GM19239 (cell line): ENCODE results near the gene TRIM16.
"Not testable (repeated sequence)": the region's sequence is repeated elsewhere in the genome, so short reads cannot be mapped to it uniquely, and the experiment has no call there.

ENCODE experiments used
- DNase-seq: peaks from one replicate; pipeline ENCODE4 v3.0.0; 2011; ENCODE audit warnings: low spot score; ENCODE audit not compliant: insufficient read length
- FAIRE-seq: peaks from 2 replicates; lab custom pipeline; 2011; peaks lifted over from hg19 to GRCh38; lab: Jason Lieb, UNC

The TRIM16 gene

DNA sequence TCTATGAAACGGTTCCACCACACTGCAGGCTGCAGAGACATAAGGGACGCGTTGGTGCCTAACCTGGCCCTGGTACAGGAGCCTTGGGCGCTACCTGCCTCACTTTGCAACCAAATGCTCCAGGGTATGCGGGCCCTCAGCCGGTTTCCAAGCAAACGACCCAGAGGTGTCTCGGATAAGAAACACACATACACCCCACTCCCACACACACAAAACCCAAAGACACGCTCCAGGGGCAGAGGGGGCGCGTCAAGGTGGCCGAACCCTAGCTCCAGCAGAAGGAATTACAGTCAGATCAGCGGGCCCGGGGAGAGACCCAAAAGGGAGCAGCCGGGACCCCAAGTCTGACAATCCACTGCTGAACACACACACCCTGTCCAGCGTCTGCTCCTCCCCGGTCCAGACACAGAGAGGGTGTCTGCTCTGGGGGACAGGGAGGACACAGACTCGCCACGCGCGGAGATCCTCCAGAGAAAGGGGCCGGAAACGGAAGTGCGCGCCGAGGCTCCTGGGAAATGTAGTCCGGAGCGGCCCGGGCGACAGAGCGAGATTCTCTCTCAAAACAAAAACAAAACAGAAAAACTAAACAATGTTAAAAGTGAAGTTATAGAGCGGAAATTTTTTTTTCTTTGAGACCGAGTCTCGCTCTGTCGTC lies at the start of gene TRIM16:
TSS of gene TRIM16 (minus strand) at position 488 of the 655 bp plus-strand sequence. CDS start 32,702 bp downstream, outside the sequence.
- peak; percentile 32 for DNase-seq

DNA sequence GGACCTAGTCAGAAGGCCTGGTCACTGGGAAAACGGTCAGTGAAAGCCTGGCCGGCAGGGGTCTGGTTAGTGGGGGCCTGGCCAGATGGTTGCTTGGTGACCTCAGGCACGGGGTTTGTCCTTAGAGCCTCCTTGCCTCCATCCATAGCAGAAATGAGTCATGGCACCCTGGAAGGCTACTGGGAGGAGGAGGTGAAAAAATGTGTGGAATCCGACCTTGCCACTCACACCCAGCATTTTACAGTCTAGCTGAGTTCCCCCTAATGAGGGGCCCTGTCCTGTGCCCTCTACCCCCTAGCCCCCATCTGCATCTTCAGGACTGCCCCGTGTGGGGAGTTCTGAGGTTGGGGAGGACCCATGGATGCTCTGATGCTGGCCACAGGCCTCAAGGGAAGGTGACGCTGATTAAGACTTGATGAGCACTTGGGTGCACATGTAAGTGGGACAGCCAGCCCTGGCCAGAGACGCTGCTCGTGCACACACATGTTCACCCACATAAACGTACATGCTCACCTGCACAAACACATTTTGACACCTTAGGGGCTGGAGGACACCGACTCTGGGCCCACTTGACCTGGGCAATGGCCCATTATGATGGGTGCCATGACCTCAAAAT lies 49.2 kb upstream of the TRIM16 start:
- not testable (repeated sequence) for FAIRE-seq, DNase-seq

More for the DNA sequence above, at the start of gene TRIM16:
- peak; percentile 86 for FAIRE-seq

DNA sequence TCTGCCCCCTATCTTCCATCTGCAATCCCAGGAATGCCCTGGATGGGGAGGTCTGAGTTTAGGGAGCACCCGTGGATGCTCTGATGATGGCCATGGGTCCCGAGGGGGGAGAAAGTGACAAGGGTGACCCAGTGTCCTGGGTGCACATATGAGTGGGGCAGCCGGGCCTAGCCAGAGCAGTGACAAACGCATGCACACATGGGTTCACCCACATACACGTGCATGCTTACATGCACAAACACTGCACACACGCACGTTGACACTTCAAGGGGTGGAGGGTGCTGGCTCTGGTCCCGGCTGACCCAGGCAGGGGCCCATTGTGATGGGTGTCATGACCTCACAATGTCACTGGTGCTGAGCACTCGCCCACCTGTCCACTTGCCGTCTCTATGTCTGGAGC lies 47.8 kb upstream of the TRIM16 start, which contains the start of gene TBC1D26:
TSS of gene TBC1D26 (plus strand) at position 384 of the 400 bp plus-strand sequence. CDS start 3,066 bp downstream, outside the sequence.
- FAIRE-seq, DNase-seq: not testable (repeated sequence)

DNA sequence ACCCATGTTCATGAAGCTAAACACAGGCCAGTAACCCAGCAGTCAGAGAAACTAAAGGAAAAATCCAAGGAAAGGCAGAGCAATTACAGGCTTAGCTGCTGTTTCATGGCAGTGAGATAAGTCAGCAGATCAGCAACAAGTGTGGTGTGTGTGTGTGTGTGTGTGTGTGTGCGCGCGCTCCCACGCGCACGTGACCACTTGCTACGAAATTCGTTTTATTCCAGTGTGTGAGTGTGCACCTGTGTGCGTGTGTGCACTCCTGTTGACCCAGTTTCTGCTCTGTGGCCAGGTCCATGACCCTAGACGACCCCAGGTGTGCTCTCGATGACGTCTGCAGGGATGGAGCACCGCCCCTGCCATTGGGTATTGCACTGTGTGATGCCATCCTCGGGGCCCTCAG lies 46.4 kb upstream of the TRIM16 start:
- FAIRE-seq, DNase-seq: not testable (repeated sequence)

DNA sequence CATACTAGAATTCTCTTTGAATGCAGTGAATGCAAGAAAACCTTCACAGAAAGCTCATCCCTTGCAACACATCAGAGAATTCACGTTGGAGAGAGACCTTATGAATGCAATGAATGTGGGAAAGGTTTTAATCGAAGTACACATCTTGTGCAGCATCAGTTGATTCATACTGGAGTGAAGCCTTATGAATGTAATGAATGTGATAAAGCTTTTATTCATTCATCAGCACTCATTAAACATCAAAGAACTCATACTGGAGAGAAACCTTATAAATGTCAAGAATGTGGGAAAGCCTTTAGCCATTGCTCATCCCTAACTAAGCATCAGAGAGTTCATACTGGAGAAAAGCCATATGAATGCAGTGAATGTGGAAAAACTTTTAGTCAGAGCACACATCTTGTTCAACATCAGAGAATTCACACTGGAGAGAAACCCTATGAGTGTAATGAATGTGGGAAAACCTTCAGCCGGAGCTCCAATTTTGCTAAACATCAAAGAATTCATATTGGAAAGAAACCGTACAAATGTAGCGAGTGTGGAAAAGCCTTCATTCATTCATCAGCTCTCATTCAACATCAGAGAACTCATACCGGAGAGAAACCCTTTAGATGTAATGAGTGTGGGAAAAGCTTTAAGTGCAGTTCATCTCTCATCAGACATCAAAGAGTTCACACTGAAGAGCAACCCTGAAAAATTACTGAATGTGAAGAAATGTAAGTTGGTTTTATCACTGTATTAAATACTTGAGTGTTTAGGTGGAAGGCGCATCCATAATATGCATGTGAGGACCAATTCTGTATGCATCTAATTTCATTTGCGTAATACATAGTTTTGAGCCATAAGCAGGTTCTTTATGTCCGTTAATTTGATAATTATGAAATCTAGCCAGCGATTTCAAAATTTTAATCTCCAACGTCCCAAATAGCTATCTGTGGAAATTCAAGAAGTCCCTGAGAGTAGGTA lies 32.8 kb upstream of the TRIM16 start:
- not testable (repeated sequence) for FAIRE-seq, DNase-seq

DNA sequence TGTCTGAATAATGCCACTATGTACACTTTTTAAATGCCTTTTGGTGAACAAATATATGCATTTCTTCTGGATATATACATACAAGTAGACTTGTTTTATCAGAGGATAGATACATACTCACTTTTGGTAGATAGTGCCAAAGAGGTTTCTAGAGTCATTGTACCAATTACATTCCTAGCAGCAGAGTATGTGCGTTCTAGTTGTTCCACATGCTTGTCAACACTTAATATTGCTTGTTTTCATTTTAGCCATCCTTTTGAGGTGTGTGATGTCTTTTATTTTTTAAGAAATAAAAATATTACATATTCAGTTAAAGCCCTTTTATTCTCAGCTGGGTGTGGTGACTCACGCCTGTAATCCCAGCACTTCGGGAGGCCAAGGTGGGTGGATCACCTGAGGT lies 24.8 kb upstream of the TRIM16 start:
- not testable (repeated sequence) for DNase-seq, FAIRE-seq

DNA sequence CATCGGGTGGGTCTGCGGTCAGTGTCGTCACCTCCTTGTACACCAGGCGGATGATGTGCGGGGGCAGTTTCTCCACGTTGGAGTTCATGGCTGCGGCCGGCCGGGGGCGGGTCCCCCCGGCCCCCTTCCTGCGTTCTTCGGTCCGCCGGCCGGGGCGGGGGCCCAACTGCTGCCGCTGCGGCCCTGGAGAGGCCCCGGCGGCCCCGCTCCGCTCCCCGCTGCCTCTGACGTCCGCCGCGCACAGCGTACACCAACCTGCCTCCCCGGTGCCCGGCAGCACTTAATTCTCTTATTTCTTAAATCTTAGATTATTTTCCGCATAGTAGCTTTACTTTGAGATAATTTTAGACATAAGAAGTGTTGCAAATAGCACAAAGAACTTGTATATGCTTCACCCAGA lies 20.7 kb upstream of the TRIM16 start:
- not testable (repeated sequence) for FAIRE-seq, DNase-seq

DNA sequence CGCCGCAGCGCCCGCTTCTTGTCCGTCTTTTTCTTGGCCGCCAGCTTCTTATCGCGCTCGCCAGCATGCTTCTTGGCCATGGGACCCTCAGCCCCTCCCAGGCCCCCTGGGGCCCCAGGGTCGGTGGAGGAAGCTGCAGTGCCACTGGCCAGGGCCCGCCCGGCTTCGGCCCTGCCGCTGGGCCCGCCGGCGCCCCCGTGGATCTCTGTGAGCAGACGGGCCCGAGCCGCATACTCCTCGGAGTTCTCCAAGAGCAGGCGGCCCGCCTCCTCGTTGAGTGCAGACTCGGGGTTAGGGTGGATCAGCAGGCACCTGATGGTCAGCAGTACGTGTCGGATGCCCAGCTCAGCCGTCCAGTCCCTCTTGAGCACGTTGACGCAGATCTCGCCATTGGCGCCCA lies 20.1 kb upstream of the TRIM16 start:
- DNase-seq, FAIRE-seq: not testable (repeated sequence)

DNA sequence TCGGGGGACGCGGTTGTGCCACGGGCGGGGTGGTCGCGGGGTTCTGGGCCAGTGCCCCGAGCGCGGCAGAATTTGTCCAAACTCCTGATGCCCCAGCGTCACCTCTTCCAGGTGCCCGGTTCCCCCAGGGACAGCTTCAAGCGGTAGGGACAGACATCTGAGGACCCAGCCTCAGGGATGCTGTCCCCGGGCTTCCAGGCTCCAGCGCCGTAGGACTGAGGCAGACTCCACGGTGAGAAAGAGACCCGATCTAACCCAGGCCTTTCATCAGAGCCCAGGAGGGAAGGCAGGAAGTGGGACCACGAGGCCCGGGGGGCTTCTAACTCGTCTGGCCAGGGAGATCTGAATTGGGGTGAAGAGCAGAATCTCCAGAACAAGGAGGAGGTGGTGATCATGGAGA lies 15.8 kb upstream of the TRIM16 start:
- peak; percentile 14 for FAIRE-seq

DNA sequence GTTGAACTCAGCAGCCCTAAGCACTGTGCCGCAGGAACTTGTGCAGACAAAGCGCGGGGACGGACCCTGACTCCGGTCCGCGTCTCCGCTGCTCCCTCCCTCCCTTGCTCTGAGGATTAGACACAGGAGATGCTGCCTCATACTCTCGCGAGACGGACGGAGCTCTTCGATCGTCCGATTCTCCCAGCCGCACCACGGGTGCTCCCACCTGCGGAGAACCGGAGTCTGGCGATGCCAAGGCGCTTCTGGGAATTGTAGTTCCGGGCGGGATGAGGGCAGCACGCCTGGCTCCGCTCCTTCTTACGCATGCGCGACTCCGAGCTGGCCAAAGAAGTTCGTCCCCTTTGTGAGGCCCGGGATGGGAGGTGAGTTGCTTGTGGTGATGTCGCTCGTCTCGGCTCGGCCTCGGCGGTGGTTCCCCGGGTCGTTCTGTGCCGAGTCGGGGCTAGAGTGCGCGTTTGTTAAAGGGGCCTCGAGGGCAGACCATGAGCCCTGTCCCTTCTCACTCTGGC lies 15.4 kb upstream of the TRIM16 start, which contains the start of gene ZNF286A:
TSS of gene ZNF286A (plus strand) at position 340 of the 512 bp plus-strand sequence. CDS start 578 bp downstream, outside the sequence.
- DNase-seq, result peak; percentile 74
- FAIRE-seq, result peak; percentile 96

More for the DNA sequence above, 15.8 kb upstream of the TRIM16 start:
- DNase-seq, result not testable (repeated sequence)

DNA sequence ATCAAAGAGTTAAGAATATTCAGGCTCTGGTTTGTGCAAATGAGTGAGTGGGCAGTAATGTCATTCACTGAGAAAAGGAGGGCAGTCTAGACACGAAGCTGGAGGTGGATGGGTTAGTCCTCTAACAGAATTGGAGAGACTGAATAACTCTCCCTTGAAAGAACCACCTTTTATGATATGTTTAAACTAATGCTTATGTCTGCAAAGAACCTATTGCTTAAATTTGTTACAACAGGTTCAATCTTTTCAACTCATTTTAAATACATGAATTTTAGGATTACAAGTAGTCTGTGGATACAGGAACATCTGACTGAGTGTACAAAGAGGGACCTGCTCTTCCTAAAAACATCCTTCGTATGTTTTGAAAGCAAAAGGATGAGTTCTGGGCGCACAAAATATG lies 14.9 kb upstream of the TRIM16 start:
- not testable (repeated sequence) for DNase-seq, FAIRE-seq

DNA sequence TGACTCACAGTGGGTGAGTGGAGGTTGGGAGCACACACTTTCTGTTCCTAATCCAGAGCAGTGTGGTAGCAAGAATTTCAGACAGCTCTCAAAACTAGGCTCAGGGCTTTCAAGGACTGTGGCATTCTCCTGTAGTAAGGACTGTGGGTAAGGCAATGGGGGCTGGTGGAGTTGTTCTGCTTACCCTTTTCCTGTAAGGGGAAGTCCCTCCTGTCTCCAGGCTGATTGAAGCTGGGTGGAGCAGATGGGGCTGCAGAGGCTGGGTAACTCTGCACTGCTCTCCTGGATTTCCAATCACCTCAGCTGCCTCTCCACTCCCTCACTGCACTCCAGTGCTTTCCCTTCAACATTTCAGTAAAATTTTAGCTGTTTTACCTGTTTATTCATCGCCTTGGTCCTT lies 3.4 kb upstream of the TRIM16 start:
- peak; percentile 53 for FAIRE-seq
- DNase-seq, result not testable (repeated sequence)

DNA sequence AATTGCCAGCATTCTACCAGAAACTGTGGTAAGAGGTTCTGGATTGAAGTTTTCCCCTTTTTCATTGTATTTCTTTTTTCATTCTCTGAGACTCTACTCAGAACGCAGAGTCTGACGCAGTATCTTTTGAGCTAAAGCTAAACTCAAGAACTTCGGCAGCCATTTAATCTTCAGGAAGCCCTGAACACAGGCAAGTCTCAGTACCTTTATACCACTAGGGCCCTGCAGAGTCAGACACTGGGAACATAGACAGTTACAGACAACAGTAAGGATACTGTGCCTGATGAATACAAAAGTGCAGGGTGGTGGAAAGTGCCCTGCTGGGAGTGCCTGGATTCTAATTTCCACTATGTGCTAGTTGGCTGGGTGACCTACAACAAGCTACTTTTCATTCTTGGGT lies 976 bp downstream of the TRIM16 start:
- DNase-seq, FAIRE-seq: not testable (repeated sequence)

DNA sequence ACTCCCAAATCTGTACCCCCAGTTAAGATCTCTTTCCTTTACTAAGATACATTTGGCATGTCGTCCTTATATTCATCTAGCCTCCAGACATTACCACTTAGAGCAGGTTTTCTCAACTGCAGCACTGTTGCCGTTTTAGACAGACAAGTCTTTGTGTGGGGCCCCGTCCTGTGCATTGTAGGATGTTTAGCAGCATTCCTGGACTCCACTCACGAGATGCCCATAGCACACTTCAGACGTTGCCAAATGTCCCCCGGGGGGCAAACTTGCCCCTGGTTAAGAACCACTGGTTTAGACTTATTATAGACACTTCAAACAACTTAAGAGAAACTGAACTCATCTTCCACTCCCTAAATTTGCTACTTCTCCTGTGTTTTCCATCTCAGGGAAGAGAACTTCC lies 8.1 kb downstream of the TRIM16 start:
- FAIRE-seq, DNase-seq: not testable (repeated sequence)

DNA sequence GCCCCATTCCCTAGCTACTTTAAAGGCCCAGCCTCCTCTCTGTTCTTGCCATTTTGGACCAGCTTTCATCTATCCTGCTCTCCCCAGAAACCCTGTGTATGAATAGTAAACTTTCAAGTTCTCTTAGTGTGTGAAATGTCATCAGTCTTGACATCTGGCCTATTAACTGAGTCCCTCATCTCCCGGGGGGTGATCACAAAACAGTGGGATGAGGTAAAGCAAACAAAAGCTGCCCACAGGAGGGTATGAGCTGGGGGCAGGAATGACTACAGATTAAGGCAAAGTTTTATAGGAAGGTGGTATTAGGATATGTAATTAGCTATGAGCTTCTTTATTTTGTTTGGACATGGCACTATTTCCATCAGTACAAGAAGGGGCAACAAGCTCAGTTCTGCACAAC lies 9.5 kb downstream of the TRIM16 start:
- DNase-seq, FAIRE-seq: not testable (repeated sequence)

DNA sequence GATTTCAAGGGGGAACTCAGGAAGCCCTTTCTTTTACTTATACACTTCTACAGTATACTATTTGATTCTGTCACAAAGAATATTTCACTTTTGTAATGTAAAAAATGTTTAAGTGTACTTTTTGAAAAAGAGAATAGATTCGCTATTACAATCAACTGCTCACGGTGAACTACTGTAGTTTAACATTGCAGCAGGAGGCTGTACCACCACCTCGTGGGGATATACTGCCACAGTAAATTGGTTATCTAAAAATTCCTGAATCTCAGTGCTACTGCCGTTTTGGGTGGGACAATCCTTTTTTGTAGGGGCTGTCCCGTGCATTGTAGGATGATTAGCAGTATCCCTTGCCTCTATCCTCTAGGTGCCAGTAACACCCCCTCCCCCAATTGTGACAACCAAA lies 14.6 kb downstream of the TRIM16 start:
- not testable (repeated sequence) for FAIRE-seq

DNA sequence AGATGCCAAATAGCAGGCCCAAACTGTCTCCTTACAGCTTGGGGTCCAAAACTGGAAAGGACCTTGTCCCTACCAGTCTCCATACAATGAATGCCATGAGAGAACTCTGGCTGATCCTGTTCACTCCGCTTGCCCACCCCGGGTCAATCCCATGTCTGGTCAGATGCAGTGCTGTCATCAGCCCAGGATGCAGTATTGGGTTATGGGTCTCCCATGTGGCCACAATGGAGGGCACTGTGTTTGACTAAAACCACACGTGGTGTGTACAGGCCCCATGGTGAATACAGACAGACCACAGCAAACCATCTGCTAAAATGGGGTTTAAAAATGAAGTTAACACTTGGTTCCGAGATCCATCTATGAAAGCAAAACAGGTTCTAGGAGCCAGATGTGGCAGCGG lies 20.4 kb downstream of the TRIM16 start:
- DNase-seq (no peak), FAIRE-seq (no peak)

More for the DNA sequence above, 14.6 kb downstream of the TRIM16 start:
- DNase-seq, result not testable (repeated sequence)

DNA sequence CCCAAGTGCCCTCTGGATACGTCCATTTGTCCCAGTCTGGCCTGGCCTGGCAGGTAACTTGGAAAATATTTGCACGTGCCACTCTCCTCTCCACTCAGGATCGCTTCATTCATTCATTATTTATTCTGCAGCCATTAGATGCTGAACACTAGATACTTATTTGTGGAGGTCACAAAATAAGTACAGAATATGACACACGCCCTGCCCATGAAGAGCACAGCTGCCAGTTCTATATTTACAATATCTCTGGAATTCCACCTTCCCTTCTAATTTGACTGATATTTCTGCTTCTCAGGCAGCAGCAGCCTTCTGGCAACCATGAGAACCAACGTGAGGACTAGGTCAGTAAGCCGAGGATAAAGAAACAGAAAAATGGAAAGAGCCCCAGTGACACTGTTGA lies 20.9 kb downstream of the TRIM16 start:
- no peak for FAIRE-seq
- DNase-seq, result no peak

DNA sequence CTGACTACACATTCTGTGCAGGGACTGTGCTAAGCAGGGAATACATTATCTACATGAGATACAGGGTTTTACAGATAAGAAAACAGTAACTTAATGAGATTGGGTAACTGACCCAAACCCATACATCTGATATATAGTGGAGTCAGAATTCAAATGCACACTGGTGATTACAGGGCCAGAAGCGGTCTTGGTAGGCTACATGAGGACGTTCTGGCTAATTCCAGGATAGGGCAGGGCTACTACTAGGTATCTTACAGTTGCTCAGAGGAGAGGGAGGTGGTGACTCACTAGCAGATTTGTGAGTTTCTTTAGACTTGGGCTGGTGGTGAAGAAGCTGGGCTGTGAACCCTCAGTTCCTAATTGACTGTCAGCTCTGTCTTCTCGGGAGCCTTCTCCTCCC lies 21.4 kb downstream of the TRIM16 start:
- FAIRE-seq, result no peak
- no peak for DNase-seq

DNA sequence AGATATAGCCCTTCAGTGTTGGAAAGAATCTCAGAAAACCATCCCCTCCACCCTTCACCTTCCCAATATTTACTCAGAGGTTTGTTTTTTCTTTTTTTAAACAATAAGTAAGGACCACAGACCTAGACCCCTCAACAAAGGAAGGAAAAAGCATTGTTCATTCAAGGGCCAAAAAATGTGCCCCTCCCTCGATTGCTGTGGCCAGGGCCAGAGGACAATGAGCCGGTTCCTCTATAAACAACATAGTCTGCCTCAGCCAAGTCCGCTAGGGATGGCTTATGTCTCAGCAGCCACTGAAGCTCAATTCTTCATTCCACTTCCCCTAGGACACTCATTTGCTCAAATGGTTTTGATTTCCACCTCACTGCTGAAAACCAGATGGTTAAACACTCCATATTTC lies 24.0 kb downstream of the TRIM16 start:
- DNase-seq, result no peak
- FAIRE-seq, result no peak
